Type B pancreatic cell (in vitro differentiated cells): ENCODE results near the gene OR2T2. TPM values are rescaled to one million over a fixed set of nuclear protein-coding genes. Genes with fewer than 3 reads are reported as not detected.
"Not testable (repeated sequence)": the region's sequence is repeated elsewhere in the genome, so short reads cannot be mapped to it uniquely, and the experiment has no call there.

Experiments
- DNase-seq: peaks from one replicate; pipeline ENCODE4 v3.0.0; 2021; ENCODE audit warnings: mixed read lengths; ENCODE audit not compliant: unreplicated experiment; ENCODE audit errors: extremely low spot score
- H3K27ac Mint-ChIP-seq: 2 replicates; pipeline ENCODE4 v1.8.0; 2021; ENCODE audit warnings: mild to moderate bottlenecking, mixed read lengths
- H3K27me3 Mint-ChIP-seq: 2 replicates; pipeline ENCODE4 v1.8.0; 2021; ENCODE audit warnings: mixed read lengths
- H3K36me3 Mint-ChIP-seq: 2 replicates; pipeline ENCODE4 v1.8.0; 2021; ENCODE audit warnings: mixed read lengths
- H3K4me1 Mint-ChIP-seq: one replicate; pipeline ENCODE4 v1.8.0; 2021; ENCODE audit warnings: mixed read lengths; ENCODE audit not compliant: unreplicated experiment
- H3K4me3 Mint-ChIP-seq: 2 replicates; pipeline ENCODE4 v1.8.0; 2021; ENCODE audit warnings: mild to moderate bottlenecking, mixed read lengths
- H3K9me3 Mint-ChIP-seq: 2 replicates; pipeline ENCODE4 v1.8.0; 2021; ENCODE audit warnings: mixed read lengths
- long read RNA-seq: library from polyadenylated mRNA; unstranded; transcript quantifications from one replicate; pipeline ENCODE4 v2.0.0, GENCODE V29; 2020
- total RNA-seq: library from RNA; stranded (reverse); gene quantifications from 2 replicates; pipeline ENCODE4 v1.2.1, GENCODE V29; 2021; ENCODE audit warnings: low replicate concordance
- TF ChIP-seq, protein P1 (sequence below): fragments of 200-600 bp; sonication (generic); conservative IDR thresholded peaks from 2 replicates; pipeline ENCODE4 v1.5.0; 2021; ENCODE audit warnings: antibody characterized with exemption, mild to moderate bottlenecking

The OR2T2 gene, protein sequence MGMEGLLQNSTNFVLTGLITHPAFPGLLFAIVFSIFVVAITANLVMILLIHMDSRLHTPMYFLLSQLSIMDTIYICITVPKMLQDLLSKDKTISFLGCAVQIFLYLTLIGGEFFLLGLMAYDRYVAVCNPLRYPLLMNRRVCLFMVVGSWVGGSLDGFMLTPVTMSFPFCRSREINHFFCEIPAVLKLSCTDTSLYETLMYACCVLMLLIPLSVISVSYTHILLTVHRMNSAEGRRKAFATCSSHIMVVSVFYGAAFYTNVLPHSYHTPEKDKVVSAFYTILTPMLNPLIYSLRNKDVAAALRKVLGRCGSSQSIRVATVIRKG
- total RNA-seq, result not detected in 2 replicates
- long read RNA-seq, result 0 reads

DNA sequence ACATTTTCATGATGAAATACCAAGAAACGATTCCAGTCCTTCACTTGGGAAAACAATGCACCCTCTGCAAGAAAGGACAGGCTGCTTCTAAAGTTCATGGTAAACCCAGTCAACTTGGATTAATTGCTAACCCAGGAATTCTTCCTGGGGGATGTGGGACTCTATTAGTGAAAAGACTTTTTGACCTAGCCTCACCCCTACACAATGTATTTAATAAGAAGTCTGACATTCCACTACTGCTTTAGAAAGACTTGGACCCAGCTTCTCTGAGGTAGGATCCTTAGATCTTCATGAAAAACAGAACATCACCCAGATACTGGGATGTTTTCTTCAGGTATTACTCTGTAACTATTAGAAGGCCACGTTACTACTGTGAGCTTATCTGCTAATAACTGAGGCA, at the start of gene OR2T2:
Gene OR2T2 (plus strand): TSS at position 239 of the 400 bp plus-strand sequence. CDS start 7,161 bp downstream, outside the sequence.
- H3K4me1 Mint-ChIP-seq, H3K27ac Mint-ChIP-seq, H3K9me3 Mint-ChIP-seq, H3K27me3 Mint-ChIP-seq, H3K36me3 Mint-ChIP-seq, H3K4me3 Mint-ChIP-seq, DNase-seq: not testable (repeated sequence)

DNA sequence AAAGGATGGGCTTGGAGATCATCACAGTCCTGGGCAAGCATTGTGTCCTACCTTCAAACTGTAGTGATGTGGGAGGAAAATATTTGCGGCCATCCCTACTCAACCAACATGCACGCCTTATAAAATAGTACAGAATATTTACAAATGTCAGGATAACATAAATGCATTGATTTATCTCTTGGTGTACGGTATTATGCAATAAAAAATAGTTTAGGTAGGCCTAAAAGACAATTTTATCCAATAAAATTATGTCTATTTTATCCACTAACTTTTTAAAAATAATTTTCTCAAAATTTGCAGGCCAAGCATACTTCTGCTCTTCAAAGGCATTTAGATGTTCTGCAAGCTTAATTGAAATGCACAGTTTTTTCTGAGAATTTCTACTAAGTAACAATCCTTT, 42.7 kb upstream of the OR2T2 start, which contains the start of gene OR2T1:
Gene OR2T1 (plus strand): TSS at position 301 of the 400 bp plus-strand sequence. CDS start 3,100 bp downstream, outside the sequence.
- Mint-ChIP-seq H3K27me3 (no peaks in the 10 kb centered on the region), H3K27ac (no peak within 1 kb of the TSS), H3K36me3 (no peaks in the 10 kb centered on the region), H3K4me3 (no peak within 1 kb of the TSS), H3K9me3 (peaks cover 10% of the 10 kb centered on the region), H3K4me1 (no peaks in the 10 kb centered on the region)
- DNase-seq, result no peak
- TF ChIP-seq, protein P1, sequence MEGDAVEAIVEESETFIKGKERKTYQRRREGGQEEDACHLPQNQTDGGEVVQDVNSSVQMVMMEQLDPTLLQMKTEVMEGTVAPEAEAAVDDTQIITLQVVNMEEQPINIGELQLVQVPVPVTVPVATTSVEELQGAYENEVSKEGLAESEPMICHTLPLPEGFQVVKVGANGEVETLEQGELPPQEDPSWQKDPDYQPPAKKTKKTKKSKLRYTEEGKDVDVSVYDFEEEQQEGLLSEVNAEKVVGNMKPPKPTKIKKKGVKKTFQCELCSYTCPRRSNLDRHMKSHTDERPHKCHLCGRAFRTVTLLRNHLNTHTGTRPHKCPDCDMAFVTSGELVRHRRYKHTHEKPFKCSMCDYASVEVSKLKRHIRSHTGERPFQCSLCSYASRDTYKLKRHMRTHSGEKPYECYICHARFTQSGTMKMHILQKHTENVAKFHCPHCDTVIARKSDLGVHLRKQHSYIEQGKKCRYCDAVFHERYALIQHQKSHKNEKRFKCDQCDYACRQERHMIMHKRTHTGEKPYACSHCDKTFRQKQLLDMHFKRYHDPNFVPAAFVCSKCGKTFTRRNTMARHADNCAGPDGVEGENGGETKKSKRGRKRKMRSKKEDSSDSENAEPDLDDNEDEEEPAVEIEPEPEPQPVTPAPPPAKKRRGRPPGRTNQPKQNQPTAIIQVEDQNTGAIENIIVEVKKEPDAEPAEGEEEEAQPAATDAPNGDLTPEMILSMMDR, result no peak

GRCh38 chr1:248404024-248404423, 41.4 kb upstream of the OR2T2 start:
- H3K27me3 Mint-ChIP-seq, result no peaks in the 10 kb centered on the region
- TF ChIP-seq, protein P1, result no peak
- no peaks in the 10 kb centered on the region for H3K4me1 Mint-ChIP-seq
- H3K9me3 Mint-ChIP-seq, result peaks cover 10% of the 10 kb centered on the region
- H3K4me3 Mint-ChIP-seq, result no peak overlapping the region
- H3K36me3 Mint-ChIP-seq, result no peaks in the 10 kb centered on the region
- no peak for DNase-seq
- H3K27ac Mint-ChIP-seq, result no peak overlapping the region

- TF ChIP-seq, protein P1, result no peak
- DNase-seq, result no peak
- Mint-ChIP-seq H3K4me1 (no peaks in the 10 kb centered on the region), H3K9me3 (peaks cover 10% of the 10 kb centered on the region), H3K36me3 (no peaks in the 10 kb centered on the region), H3K4me3 (no peak overlapping the region), H3K27me3 (no peaks in the 10 kb centered on the region), H3K27ac (no peak overlapping the region)
Measured at GRCh38 chr1:248406721-248407692, 38.4 kb upstream of the OR2T2 start.

DNA sequence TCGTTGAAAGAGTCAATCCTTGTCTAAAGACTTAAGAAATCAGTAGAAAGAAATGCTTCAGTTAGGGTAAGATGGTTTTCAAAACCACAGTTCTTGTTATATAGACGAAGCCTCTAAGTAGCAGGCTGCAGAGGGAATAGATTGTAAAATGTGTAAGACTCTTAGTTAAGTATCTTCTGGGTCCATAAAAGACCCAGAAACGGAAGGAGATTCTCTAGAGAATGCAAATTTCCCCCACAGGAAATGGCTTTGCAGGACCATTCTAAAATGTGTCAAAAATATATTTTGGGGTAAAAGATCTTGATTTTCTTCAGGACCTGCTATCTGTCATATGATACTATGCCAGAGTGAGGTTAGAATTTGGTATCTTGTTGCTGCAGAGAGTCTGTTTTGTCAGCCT, 29.2 kb upstream of the OR2T2 start:
- no peaks in the 10 kb centered on the region for H3K27me3 Mint-ChIP-seq
- no peak overlapping the region for H3K27ac Mint-ChIP-seq
- H3K4me3 Mint-ChIP-seq, result no peak overlapping the region
- no peaks in the 10 kb centered on the region for H3K36me3 Mint-ChIP-seq
- TF ChIP-seq, protein P1, result no peak
- no peaks in the 10 kb centered on the region for H3K4me1 Mint-ChIP-seq
- DNase-seq, result no peak
- peaks cover 12% of the 10 kb centered on the region for H3K9me3 Mint-ChIP-seq
